GM10266 (cell line): Measurements from ENCODE around the gene ABHD4.

Experiments
- DNase-seq: peaks from one replicate; pipeline ENCODE4 v3.0.0; 2012; ENCODE audit errors: extremely low spot score
- CTCF ChIP-seq: IDR thresholded peaks from 2 replicates; pipeline ENCODE4 v1.5.1; 2012; ENCODE audit warnings: mild to moderate bottlenecking, low read depth; ENCODE audit not compliant: control insufficient read depth, insufficient read depth; ENCODE audit errors: missing control alignments

Gene ABHD4

GRCh38 chr14:22601996-22602395, 3.9 kb downstream of the ABHD4 start:
- DNase-seq, result no peak

GRCh38 chr14:22602862-22603261, 4.8 kb downstream of the ABHD4 start:
- no peak for DNase-seq
- no peak for TF ChIP-seq CTCF

More at GRCh38 chr14:22601996-22602395, 3.9 kb downstream of the ABHD4 start:
- TF ChIP-seq CTCF, result no peak

- no peak for TF ChIP-seq CTCF
- DNase-seq, result no peak
These were observed 8.3 kb downstream of the ABHD4 start for GRCh38 chr14:22606380-22606779.

GRCh38 chr14:22607291-22607690, 9.2 kb downstream of the ABHD4 start:
- DNase-seq, result no peak
- TF ChIP-seq CTCF, result no peak

- DNase-seq, result no peak
- no peak for TF ChIP-seq CTCF
These were observed 12.8 kb downstream of the ABHD4 start for GRCh38 chr14:22610931-22611330.

GRCh38 chr14:22613106-22613695, 15.1 kb downstream of the ABHD4 start:
- no peak for TF ChIP-seq CTCF

GRCh38 chr14:22613736-22614239, 15.7 kb downstream of the ABHD4 start:
- no peak for TF ChIP-seq CTCF
- DNase-seq, result no peak

More at GRCh38 chr14:22613106-22613695, 15.1 kb downstream of the ABHD4 start:
- no peak for DNase-seq
